GM21528 (cell line): ENCODE data around the gene MFSD11.

ENCODE experiments used
- ATAC-seq: cut with Tn5 transposase; IDR thresholded peaks from one replicate; pipeline ENCODE4 v1.9.1; 2021; ENCODE audit warnings: mild to moderate bottlenecking, moderate library complexity; ENCODE audit not compliant: unreplicated experiment, low FRiP score

Gene MFSD11

DNA sequence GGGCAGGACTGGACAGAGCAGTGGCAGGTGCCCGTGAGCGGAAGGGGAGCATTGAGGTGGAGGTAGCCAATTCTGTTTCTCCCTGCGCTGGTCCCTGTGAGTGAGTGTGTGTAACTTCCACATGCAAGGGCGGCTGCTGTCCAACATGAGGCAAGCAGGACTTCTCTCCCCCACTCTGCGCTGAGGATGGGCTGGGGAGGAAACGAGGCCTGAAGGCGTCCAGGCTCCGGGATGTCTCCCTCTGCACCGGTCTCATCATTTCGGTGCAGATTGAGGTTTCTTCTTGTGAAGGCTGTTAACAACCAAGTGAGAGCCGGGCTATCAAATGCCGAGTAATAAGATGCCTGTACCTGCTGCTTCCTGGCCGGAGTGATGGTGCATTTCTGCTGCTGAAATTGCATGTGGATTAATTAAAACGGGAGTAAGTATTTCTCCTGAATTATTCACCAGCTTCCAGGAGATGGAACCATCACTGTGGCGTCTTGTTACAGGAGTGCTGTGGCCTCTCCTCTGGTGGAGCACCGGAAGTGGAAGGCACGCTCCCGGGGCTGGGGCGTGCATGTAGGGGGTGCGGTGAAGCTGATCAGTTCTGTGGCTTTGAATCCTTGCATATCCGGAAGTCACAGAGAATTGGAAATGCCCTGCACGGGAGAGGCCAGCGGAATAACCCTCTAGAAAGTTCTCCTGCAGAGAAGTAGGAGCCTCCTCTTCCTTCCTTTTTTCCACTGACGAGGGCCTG, 88.6 kb downstream of the MFSD11 start:
- ATAC-seq: no peak

- ATAC-seq: no peak
Measured at GRCh38 chr17:76827736-76828135, 89.8 kb downstream of the MFSD11 start.
